CD4-positive, alpha-beta T cell treated with Interleukin-12 subunit alpha and Interleukin-12 subunit beta, for 1 hour (primary cell): ENCODE results near the gene TOM1L2.
A peak's percentile ranks its signal among the peaks of the same experiment; 100 is the strongest.

Source experiments
- DNase-seq: peaks from one replicate; pipeline ENCODE4 v3.0.0-alpha.2; 2020

TOM1L2 gene

DNA sequence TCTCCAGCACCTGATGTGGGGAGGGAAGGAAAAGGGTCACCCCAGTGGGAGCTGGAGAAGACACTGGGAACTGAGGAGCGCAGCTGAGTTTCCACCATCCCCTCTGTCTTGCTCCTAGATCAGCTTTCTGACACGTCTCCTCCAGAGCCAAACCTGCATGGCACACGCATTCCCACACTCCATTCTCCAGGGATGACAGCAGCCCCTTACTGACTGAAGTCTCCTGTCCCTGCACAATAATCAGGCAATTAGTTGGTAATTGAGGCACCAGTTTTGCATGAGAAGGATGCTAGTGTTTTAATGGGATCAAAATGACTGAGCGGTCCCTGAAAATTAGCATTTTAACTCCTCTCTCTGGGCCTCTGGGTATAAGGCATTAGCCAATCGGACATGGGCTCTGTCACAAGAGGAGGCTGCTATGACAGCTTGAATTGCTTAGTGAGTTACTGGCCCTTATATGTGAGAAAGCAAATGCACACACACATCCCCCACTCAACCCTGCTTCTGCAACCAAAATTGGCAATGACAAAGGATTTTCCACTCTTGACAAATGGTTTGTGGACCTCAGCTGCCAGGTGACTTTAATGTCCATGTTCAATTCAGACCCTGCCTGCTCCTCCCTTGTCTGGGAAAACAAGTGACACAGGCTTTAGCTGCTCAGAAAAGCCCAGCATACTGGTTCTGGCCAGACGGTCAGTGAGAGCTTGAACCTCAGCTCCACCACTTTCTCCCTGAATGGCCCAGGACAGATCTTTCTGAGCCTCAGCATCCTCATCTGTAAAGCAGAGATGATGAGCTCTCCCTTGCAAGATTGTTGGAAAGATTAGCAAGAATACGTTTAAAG, 78.2 kb downstream of the TOM1L2 start:
- DNase-seq = no peak

GRCh38 chr17:17892731-17893130, 79.5 kb downstream of the TOM1L2 start:
- DNase-seq = no peak

DNA sequence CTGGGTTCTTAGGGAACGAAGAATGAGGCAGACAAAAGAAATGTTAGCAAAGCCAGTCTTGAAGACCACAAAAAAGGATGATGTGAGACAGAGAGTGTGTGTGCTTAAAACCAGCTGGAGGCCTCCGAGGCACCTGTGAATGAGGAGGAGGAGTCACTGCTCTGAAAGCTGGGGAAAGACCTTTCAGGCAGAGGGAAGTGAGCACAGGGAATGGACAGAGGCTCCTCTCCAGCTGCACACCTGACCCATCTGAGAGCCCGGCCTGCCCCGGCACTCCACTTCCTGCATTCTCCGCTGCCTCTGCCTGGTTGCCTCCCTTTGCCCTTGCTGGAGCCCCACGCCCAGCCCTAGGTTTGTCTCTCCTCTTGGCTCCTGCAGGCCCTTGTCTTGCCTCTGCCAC, 80.2 kb downstream of the TOM1L2 start:
- no peak for DNase-seq

GRCh38 chr17:17890773-17891759, 81.1 kb downstream of the TOM1L2 start:
- peak; percentile 51 for DNase-seq

DNA sequence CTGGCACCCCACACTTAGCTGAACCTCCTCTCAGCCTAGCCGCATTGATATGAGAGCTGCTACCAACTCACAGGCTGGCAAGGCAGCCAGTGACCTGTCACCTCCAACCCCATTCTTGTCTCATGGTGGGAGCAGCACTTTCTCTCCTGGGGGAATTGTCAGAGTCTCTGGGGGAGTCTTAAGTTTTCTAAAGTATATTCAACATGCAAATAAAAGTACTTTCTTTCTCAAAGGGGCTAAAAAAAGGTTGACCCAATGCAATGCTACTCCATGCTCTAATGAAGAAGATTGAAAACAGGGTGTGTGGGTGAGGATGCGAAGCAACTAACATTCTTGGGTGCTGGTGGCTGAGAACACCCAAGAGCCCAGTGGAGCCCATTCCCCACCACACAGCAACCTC, 82.3 kb downstream of the TOM1L2 start:
- no peak for DNase-seq

GRCh38 chr17:17888821-17889220, 83.4 kb downstream of the TOM1L2 start:
- DNase-seq = no peak

- DNase-seq = no peak
Measured at GRCh38 chr17:17888371-17888770, 83.8 kb downstream of the TOM1L2 start.

GRCh38 chr17:17887752-17888304, 84.4 kb downstream of the TOM1L2 start:
- no peak for DNase-seq

DNA sequence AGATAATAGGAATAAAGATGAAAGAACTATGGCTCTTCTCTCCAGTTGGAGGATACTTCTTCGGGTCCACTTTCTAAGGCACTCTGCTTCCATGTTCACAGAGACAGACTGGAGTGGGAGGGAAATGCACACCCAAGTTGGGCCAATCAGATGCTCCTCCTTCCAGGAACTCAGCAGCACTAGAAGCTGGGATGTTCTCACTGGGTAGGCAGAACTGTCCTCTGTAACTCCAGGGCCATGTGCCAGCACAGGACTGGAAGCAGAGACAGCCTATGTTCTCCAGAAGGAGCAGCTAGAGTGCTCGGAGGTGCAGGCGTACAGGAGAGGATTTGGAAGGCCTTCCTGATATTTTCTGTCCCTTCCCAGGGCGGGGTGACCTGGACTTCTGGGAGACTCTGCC, 85.5 kb downstream of the TOM1L2 start:
- no peak for DNase-seq

GRCh38 chr17:17886226-17886625, 86.0 kb downstream of the TOM1L2 start:
- DNase-seq = no peak

GRCh38 chr17:17884391-17885357, 87.5 kb downstream of the TOM1L2 start:
- no peak for DNase-seq

GRCh38 chr17:17883801-17884200, 88.4 kb downstream of the TOM1L2 start:
- DNase-seq = no peak

DNA sequence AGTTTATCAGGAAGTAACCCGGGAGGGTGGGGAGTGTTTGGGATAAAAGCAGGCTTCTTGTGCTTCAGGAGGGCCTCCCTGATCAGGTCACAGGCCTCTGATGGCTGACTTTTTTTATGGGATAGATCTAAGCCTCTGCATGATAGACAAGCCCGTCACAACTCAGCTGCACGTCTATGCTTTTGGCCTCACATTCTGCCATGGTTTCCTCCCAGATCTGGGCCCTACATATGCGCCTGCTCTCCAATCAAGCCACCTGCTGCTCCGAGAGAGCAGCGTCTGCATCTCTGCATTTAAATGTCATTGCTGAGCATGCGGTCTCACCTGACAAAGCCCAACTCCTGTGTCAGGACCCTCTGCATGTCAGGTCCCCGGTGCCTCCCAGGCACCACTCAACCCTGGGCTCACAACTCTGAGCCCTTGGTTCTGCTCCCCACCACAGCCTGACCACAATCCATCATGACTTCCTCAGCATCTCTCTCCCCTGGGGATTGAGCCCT, 90.1 kb downstream of the TOM1L2 start:
- DNase-seq = no peak

GRCh38 chr17:17880577-17881196, 91.5 kb downstream of the TOM1L2 start:
- no peak for DNase-seq

- no peak for DNase-seq
Measured at GRCh38 chr17:17877529-17878358, 94.5 kb downstream of the TOM1L2 start.

DNA sequence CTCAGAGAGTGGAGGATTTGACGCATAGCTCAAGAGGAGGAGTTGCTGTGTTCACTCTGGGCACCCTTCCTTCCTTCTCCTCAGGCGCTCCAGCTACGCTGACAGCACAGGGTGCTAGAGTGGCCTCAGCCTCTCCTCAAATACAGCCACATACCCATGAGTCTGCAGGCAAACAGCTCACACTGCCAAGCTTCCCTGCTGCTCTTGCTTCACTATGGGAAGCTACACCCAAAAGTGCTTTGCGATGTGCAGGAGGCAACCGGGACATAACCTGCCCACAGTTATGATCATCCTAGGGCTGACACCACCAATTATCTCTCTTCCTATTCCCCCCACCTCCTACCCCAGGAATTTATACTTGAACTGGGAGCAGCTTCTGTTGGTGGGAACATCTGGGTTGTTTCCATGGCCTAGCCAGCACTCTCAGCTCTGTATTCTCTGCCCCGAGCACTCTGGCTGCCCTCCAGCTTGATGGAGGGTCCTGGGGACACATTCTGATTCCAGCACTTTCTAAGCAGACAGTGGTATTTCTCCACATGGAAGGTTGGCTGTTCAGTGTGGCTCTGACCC, 95.2 kb downstream of the TOM1L2 start:
- DNase-seq = no peak

GRCh38 chr17:17874478-17874877, 97.7 kb downstream of the TOM1L2 start:
- DNase-seq = no peak

DNA sequence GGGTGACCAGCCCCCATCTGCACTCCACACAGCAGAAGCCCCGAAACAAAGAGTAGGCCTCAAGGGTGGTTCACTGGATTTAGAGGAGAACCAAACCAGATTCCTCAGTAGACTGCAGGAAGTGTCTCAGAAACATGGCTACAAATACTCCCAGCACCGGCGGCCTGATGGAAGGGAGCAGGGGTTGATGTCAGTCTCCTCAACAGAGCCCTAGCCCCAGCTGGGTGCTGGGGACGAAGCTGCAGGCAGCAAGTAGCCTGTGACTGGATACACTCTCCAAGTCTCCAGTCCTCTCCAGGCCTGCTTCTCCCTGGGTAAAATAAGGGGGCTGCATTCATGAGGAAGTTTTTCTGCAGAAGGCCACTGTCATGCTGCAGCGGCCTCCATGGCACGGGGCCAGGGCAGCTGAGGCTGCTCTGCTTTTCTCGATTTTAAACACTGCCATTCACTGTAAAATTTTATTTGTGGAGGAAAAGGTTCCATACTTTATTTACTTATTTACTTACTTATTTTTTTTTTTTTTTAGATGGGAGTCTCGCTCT, 98.7 kb downstream of the TOM1L2 start:
- no peak for DNase-seq

DNA sequence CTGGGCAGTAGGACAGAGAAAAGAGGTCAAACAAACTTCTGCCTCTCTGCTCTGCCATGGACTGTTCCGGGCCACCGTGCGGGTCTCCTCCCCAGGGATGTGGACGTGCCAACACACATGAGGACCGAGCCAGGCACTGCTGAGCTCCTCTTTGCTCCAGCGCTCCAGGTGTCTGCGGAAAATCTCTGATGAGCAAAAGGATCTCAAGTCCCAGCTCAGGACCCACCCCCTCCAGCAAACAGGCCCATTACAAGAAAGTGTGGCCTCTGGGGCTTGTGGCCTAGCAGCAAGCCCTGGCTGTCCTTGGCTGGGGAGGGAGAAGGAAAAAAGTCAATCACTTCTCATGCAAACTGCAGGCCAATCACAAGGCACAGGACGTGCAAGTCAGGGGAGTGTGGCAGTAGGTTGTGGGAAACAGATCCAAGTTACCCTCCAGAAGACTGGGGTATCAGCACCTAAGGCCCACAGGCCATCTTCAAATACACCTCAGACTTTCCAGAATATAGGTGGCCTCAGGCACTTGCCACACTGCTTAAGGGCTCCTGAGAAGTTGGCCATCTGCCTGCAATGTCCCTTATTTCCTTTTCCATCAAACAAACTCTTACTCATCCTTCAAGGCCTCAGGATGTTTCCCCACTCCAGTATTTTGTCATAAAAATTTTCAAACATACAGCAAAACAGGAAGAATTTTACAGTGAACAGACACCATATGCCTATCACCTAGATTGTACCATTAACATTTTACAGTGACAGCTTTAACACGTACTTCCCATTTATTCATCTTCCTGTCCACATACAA, 99.5 kb downstream of the TOM1L2 start:
- DNase-seq = no peak
